NCI-H69 (cell line): ENCODE results near the gene NFIX.

ENCODE experiments used
- DNase-seq: peaks from one replicate; lab custom pipeline; 2025; lab: John Stamatoyannopoulos, UW

The NFIX gene

DNA sequence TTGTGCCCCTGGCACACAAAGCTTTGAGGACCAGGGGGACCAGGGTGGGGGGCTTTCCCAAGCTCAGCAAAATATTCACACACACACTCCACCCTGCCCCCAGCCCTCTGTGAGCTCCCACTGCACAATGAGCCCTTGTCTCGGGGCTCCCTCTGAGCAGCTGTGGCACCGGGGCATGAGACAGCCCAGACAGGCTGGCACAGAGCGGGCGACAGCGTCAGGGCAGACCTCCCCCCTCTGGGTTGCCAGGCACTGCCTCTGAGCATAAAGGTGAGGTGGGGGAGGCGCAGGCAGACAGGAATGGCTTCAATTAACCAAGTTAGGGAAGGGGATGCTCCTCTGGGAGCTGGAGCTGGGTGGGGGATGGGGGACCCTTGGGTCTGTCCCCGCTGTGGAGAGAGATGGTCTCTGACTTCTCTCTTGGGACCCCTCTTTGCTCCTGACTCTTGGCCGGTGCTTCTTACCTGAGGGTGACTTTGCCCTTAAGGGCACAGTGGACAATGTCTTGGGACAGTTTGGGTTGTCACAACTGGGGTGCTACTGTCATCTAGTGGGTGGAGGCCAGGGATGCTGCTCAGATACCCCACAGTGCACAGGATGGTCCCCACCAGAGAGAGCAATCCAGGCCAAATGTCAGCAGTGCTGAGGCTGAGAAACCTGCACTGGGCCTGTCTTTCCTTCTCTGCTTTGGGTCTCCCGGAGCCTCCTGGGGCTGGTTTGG, 77.1 kb downstream of the NFIX start:
- DNase-seq, result peak; percentile 52

DNA sequence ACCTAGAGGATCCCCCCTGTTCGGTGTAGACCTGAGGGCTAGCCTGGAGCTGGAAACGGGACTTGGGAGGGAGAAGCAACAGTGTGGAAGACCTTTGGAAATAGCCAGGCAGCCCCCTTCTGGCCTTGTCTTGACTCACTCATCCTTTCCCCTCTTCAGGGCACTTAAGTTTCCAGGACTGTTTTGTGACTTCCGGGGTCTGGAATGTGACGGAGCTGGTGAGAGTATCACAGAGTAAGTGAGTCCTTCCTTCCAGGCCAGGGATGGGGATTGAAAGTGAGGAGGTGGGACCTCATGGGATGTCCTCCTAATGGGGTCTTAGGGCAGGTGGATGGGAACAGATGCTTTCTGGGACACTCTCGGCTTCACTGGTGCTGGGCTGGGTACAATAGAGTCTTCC, 78.0 kb downstream of the NFIX start:
- DNase-seq, result no peak

DNA sequence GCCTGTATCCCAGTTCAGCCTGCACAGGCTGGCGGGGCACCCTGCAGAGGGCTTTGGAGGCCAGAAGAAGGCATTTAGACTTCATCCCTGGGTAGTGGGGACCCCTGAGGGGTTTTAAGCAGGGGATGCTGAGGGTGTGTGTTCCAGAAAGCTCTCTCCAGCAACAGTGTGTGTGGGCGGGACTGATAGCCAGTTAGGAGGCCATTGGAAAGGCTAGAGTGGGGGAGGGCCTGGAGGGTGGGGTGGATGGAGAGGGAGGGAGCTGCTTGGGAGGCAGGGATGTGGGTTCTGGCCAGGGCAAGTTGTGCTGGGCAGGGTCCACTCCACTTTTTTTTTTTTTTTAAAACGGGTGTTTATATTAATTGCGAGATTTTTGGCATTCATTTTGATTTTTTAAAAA, 79.1 kb downstream of the NFIX start:
- no peak for DNase-seq

DNA sequence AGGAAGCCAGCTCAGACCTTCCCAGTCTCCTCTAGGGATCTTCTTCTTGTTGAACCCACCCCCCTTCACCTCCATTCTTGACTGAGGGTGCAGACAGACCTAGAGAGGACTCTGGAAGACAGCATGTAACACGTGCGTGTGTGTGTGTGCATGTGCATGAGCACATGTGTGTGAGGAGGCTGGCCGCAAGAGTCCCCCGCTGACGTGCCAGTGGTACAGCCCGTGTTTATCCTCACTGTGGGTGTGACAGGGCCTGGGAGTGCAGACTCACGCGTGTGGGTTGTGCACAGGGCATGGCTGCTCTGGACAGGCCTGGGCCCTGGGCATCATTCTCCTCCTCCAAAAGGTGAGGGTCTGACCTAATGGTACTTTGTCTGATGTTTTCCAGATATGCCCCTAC, 81.0 kb downstream of the NFIX start:
- no peak for DNase-seq

DNA sequence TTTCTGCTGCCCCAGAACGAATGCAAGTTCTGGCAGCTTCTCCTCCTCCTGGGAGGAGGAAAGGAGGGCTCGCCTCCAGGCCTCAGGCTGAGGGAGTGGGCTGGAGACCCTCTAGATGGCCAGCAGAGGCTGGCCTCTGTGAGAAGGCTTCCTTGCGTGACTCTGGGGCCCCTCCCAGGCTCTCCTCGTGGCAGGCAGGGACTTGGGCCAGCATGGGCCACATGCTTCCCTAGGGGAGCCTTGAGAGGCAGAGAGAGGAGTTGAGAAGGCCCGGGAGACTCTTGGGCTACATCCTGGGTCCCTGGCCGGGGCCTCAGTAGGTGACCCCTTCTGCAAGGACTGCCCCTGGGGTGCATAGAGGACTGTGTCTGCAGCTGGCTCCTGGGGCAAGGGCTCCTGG, 81.5 kb downstream of the NFIX start:
- DNase-seq, result no peak

DNA sequence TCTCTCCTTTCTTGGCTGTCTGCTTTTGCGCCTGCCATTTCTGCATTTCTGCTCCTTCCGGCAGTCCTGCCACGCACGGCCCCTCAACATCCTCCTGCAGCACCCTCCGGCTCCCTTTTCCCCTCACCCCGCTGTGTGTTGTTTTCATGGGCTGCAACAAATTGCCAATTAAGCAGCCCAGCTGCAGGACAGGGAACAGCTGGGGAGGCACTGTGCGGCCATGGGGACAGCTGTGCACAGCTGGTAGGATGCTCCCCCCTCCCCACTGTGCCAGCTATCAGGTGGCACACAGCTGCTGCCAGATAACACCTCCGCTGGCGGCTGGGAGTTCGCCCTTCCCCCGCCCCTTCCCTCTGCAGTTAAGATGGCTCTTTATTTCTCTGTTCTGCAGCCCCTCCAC, 82.0 kb downstream of the NFIX start:
- DNase-seq, result peak; percentile 72

DNA sequence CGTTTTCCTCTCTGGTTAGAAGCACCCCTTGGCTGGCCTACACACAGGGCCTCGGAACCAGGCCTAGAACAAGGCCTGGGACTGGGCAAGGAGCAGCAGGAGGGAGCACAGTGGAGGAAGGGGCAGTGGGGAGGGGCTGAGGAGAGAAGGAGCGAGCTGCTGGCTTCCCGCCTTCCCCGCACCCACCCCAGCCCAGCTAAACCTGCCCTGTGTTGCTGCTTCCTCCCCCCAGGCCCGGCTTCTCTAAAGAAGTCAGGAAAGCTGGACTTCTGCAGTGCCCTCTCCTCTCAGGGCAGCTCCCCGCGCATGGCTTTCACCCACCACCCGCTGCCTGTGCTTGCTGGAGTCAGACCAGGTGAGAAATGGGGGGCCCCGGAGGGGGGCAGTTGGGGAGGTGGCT, 83.1 kb downstream of the NFIX start:
- DNase-seq, result no peak

DNA sequence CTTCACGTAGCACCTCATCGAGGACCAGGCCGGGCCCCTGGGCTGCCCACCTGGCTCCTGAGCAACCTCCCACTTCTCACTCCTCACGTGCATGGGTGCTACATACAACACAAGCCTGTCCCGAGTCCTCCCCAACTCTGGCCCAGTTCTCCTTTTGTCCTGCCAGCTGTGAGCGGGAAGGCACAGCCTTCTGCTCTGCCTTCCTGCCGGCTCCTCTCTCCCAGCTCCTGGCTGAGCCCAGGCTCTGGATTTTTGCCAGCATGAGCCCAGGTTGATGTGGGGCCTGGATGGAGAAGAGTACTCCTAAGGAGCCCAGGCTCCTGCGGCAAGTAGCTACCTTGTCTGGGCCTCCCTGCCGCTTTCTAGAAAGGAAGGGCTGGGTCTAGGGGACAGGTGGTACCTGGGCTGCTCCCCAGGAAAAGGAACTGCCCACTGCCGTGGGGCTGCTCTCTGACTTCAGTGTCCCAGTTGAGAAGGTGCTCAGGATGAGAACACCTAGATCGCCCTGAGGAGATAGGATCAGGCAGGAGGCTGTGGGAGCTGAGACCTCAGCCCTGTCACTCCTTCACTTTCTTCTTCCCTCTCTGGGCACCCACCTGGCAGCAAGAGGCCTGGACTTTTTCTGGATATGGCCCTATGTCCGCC, 83.7 kb downstream of the NFIX start:
- DNase-seq, result peak; percentile 84

DNA sequence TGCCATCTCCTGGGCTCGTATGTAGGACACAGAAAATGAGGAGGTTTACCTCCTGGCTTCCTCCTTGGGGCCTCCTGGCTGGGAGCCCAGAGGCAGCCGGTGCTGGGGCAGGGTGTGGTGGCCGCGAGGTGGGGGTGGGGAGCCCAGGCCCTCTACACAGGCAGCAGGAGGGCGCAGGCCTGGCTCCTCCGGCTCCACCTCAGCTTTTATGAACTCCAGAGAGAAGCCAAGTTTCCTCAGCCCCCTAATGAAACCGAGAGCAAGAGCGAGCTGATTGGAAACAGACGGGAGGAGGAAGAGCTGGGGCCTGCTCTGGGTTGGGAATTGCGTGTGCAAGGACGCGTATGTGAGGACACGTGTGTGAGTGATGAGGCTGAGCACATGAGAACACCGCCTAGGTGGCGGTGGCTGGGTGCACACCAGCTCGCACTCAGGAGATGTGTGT, 84.3 kb downstream of the NFIX start:
- DNase-seq, result peak; percentile 94

DNA sequence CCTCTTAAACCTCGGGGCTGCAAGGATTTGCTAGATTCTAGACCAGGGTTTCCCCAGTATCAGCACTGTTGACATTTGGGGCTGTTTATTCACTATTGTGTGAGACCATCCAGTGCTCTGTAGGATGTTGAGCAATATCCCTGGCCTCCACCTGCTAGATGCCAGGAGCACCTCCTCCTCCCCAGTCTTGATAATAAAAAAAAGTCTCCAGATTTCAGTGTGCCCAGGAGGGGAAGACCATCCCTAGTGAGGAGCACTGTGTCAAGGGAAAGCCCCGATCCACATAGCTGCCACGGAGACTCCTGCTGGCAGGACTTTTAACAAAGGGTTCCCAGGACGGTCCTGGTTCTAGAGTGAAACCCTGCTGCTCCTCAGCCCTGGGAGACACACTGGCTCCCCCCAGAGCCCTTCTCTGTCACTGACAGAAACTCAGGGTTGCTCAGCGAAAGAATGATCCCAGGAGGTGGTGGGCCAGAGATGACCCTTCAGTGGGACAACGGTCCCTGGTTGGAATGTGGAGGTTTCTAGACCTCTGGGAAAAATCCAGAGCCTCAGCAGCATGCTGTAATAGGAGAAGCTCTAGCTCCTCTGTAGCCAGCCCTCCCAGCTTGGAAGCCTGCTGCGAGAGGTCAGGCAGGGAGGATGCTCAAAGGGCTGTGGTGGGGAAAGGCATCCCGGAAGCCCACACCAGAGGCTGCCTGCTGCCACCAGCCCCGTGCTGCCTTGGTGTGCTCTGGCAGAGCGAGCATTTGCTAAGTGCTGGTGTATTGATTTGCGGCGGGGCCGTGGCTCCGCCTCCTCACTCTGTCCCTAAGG, 87.1 kb downstream of the NFIX start:
- DNase-seq, result peak; percentile 41

DNA sequence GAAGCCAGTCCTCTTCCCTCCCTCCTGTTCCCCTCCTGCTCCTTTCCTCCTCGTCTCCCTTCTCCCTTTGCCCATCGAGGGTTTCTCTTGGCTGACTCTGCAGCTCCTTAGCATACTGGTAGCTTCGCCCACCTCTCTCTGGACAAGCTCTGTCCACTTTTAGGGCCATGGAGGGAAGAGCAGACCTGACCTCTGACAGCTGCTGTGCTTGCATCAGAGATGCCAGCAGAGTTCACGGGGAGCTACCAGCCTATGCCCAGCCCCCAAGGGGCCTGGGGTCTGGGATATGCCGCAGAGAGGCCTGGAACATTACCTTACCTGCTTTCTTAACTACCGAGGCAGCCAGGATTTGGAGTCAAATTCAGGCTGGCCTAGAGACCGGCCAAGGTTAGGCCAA, 87.7 kb downstream of the NFIX start:
- DNase-seq, result no peak

DNA sequence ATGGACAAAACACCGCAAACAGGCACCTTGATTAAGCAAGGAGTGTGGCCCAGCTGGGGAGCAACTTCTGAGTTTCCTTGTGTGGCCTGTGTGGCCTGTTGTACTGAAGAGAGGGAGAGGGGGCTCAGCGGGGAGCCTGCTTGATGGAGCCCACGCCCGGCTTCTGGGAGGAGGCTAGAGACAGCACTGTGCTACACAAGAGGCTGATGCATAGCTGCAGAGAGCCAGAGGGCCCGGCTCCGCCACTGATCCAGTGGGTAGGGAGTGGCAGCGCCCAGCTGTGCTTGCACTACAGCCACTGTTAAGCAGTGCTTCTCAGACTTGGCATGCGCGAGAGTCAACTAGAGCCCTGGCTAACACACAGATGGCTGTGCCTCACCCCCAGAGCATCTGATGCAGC, 88.4 kb downstream of the NFIX start:
- peak; percentile 60 for DNase-seq

DNA sequence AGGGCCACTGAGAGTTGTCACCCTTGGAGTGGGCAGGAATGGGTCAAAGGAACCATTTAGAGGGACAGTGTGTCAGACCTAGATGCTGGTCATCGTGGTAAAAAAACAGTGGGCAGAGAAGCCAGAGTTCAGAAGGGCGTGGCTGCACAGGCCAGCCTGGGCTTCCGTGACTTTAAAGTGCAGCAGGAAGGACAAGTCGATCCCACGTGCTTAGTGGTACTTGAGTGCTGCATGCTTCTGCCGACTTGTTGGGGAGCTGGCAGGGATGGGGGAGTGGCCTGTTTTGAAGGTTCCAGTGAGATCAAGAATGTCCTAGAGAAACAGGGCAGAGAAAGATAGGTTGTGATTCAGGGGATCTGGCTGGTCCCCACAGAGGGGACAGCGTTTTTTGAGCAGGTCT, 90.4 kb downstream of the NFIX start:
- DNase-seq, result no peak

DNA sequence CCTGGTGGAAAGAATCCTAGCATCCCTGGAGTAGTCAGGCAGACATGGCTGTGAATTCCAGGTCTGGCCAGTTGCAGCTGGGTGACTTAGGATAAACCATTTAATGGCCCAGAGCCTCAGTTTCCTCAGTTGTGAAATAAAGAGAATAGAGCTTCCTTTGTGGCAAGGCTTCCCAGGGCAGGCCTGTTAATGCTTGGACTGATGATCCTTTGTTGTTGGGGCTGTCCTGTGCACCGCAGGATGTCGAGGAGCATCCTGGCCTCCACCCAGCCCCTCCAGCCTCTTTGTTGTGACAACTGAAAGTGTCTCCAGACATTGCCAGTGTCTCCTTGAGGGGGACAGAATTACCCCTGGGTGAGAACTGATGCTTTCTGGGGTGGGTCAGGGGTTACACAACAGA, 91.1 kb downstream of the NFIX start:
- DNase-seq, result no peak

DNA sequence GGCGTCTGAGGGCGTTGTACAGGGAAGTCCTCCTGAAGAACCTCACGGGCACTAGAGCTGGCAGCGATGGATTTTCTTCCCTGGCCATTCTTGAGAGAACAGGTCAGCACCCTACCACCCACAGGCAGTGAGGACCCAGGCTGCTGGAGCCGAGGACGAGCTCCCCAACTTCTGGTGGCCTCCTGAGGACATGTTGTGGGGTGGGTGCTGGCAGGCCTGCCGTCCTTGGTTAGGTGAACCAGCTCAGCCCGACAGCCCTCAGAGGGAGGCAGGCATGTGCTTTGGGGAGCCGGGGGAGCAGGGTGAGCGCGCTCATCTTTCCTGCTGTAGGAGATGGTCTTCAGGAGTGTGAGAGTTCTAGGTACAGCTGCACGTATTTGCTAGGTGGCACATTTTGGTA, 92.0 kb downstream of the NFIX start:
- DNase-seq, result no peak

DNA sequence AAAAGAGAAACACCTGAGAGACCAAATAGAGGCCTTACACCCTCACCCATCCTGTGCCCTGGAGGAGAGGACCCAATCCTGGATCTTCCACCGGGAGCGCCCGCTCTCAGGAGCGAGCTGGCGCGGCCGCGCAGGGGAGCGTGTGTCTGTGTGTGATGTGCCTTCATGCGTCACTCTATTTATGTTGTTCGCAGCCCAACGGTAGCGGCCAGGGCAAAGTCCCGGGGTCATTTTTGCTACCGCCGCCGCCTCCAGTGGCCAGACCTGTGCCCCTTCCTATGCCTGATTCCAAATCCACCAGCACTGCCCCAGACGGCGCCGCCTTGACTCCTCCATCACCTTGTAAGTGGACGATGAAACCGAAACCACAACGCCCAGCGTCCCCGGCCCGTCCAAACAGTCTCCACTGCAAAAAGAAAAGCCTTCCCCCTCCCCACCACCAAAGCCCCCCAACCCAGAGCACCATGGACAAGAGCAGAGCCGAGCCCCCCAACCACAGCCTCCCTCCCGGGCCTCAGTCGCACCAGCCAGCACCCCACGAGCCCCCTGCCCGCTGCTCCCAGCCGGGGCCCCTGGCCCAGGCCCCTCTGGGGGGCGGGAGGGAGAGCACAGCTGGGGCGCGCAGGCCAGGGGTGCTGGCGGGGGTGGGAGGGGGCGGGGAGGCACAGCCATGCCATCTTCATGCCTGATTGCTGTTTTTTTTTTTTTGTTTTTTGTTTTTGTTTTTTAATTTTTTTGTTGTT, 92.7 kb downstream of the NFIX start:
- no peak for DNase-seq

DNA sequence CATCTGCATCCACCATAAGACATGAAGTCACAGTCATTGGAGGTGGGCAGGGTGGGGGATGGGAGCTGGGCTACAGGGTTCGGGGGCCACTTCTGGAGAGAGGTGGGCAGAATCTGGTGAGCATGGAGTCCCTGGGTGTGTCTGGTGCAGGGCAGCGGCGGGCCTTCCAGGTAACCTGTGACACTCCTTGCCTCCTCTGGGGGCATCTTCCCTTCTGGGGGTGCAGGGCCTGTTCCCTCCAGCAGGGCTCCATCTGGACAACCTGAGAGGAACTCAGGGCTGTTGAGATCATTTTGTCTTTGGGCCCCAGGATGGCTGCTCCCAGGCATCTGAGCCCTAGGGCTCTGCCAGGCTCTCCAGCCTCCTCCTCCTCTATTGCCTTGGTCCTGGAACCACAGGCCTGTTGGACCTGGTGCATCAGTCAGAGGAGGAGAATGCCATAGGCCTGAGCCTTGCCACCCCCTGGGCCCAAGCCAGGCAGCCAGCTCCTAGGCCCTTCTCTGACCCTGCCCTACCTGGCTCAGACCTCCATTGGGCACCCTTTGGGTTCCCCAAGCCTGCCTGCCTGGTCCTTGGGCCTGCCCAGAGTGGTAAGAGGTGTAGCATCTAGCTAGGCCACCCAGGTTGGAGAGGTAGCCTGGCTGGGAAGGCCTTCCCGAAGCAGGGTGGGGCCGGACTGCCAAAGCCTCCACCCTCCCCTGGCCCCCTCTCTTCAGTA, 94.0 kb downstream of the NFIX start:
- peak; percentile 38 for DNase-seq

DNA sequence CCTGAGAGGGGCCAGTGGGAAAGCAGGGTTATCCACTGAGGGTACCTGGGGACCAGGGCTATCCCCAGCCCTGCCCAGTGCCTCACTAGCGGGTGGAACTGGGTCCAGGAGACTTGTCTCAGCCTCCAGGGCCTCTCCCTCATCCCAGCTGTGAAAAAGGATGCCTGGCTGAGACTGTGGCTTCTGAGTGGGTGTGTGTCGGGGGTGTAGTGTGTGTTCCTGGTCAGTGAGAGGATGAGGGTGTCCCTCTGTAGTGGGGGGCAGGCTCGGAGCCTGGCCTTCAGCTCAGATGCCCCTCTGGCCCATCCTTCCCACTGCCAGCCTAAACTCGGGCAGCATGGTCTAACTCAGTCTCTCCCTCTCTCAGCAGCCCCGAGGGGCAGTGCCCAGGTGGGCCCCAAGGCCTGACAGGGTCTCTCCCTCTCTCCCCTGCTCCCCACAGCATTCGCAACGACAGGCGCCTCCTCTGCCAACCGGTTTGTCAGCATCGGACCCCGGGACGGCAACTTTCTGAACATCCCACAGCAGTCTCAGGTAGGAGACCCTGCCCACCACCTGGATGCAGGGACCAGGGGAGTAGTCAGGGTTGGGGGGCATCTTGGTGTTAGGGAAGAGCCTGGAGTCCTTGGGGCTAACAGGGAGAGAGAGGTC, 94.7 kb downstream of the NFIX start:
- DNase-seq, result no peak

DNA sequence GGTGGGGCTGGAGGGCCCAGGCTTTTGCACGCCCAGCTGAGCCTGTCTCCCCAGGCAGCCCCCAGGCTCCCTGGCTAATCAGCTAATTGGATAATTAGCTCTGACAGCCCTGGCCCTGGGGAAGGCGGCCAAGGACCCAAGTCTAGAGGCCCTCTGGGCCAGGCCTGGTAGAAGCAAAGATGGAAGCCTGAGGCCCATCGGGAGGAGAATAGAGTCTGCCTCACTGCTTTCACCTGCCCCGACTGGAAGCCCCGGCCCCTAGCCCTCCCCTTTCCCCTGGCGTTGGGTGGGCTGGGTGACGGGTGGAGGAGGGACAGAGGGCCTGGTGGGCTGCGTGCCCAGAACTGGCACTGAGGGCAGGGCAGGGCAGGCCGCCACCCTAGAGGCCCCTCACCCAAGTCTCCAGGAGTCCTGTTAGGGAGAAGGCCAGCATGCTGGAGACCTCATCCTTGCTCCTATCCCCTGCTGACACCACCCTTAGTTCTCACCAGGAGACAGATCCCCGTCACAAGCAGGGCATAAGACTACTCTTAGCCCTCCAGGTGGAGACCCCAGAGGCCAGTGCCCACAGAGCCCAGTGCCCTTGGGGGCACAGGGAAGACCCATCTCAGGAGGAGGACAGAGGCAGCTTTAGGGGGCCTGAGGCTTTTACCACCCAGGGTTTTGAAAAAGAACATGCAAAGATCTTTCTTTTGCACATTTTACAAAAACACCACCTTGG, 95.4 kb downstream of the NFIX start:
- DNase-seq, result peak; percentile 72

DNA sequence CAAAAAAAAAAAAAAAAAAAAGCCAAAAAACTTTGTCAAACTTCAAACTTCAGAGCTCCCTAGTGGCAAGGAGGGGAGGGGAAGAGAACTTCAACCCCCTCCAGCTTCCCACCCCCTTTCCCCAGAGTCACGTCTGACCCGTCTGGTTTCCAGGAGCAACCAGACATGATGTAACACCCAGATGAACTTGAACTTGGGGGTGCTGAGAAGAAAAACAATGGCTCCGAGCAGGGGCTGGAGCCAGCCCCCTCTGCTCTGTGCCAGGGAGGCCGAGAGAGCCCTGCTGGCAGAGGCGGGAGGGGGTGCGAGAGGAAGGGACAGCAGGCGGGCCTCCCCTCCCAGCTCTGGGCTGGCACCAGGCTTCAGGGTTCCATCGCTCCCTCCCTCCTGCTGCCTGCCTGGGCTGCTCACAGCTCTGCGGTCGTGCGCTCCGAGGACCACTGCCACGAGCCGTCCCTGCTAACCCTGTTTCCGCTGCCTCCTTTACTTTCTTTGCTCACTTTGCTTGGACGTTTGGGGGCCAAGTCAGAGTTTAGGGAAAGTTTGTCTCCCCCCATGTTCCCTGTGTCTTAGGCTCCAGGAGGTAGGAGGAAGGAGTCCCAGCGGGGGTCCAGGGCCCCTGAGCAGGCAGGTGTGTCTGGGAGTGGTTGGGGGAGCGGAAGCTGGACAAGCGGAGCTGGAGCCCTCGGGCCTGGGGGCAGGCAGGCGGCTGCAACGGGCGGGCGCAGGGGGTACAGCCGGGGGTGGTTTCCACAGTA, 96.3 kb downstream of the NFIX start:
- peak; percentile 91 for DNase-seq
